ENCODE measurements around the gene ANKRD13B. TPM values are rescaled to one million over a fixed set of nuclear protein-coding genes. Genes with fewer than 3 reads are reported as not detected.

Gene ANKRD13B
- total RNA-seq, 1 experiment from 2014 or later: 45.5 TPM

DNA sequence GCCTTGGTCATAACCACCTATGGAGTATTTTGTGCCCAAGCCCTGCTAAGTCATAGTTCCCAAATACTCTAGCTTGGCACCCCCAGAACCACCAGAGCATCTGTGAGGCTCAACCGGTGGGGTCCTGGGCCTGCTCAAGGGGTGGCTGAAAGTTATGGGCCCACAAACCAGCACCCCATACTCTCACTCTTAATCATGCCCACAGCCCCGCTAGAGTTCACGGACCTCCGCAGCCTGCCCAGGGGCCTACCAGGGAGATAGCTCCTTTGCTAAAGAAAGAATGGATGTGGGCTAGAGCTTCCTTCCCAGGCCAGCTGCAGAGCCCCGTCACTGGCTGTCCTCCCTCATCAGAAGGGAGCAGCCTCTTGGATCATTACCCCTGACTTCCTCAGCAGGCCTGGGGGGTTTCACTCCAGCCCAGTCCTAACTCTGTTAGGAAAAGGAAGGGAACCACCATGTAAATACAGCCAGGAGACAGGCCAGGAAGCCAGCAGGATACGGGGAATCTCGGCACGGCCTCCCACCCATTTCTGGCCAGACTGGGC lies 4.8 kb upstream of the ANKRD13B start:
- TF ChIP-seq RORB (CRISPR knock-in tag; IDR thresholded peaks at IDR 0.05): no peak
- TF ChIP-seq FOXK1 (CRISPR knock-in tag; IDR thresholded peaks at IDR 0.05): no peak
- TF ChIP-seq, protein P1, sequence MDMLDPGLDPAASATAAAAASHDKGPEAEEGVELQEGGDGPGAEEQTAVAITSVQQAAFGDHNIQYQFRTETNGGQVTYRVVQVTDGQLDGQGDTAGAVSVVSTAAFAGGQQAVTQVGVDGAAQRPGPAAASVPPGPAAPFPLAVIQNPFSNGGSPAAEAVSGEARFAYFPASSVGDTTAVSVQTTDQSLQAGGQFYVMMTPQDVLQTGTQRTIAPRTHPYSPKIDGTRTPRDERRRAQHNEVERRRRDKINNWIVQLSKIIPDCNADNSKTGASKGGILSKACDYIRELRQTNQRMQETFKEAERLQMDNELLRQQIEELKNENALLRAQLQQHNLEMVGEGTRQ (CRISPR knock-in tag; IDR thresholded peaks at IDR 0.05): no peak
- TF ChIP-seq NFATC4 (CRISPR knock-in tag; IDR thresholded peaks at IDR 0.05): no peak
- TF ChIP-seq, protein P2, sequence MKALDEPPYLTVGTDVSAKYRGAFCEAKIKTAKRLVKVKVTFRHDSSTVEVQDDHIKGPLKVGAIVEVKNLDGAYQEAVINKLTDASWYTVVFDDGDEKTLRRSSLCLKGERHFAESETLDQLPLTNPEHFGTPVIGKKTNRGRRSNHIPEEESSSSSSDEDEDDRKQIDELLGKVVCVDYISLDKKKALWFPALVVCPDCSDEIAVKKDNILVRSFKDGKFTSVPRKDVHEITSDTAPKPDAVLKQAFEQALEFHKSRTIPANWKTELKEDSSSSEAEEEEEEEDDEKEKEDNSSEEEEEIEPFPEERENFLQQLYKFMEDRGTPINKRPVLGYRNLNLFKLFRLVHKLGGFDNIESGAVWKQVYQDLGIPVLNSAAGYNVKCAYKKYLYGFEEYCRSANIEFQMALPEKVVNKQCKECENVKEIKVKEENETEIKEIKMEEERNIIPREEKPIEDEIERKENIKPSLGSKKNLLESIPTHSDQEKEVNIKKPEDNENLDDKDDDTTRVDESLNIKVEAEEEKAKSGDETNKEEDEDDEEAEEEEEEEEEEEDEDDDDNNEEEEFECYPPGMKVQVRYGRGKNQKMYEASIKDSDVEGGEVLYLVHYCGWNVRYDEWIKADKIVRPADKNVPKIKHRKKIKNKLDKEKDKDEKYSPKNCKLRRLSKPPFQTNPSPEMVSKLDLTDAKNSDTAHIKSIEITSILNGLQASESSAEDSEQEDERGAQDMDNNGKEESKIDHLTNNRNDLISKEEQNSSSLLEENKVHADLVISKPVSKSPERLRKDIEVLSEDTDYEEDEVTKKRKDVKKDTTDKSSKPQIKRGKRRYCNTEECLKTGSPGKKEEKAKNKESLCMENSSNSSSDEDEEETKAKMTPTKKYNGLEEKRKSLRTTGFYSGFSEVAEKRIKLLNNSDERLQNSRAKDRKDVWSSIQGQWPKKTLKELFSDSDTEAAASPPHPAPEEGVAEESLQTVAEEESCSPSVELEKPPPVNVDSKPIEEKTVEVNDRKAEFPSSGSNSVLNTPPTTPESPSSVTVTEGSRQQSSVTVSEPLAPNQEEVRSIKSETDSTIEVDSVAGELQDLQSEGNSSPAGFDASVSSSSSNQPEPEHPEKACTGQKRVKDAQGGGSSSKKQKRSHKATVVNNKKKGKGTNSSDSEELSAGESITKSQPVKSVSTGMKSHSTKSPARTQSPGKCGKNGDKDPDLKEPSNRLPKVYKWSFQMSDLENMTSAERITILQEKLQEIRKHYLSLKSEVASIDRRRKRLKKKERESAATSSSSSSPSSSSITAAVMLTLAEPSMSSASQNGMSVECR (CRISPR knock-in tag; IDR thresholded peaks at IDR 0.05; ENCODE audit: borderline replicate concordance): no peak
- TF ChIP-seq EMX1 (CRISPR knock-in tag; IDR thresholded peaks at IDR 0.05): no peak
- TF ChIP-seq, protein P3, sequence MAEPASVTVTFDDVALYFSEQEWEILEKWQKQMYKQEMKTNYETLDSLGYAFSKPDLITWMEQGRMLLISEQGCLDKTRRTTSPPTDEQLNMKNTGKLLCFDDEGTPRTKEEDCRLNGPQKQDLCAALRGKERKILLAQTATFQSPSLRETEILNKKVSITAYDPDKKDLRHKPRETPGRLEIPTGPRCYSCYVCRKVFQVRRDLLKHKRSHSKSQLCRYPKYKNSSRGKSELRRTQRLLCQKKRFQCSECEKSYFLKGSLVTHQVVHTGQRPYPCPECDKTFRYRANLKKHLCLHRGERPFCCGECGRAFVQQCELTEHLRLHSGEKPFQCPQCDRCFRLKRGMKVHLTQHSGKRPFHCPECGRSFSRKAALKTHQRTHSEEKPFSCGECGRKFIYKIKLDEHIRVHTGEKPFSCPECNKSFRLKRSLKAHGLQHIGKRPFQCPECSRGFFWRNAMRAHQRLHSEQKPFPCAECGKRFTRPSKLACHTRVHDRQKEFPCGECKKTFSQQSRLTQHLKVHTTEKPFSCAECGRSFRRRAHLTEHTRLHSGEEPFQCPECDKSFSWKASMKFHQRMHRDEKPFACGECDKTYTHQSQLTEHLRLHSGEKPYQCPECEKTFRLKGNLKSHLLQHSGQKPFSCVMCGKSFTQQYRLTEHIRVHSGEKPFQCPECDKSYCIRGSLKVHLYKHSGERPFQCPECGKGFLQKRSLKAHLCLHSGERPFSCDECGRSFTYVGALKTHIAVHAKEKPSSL (CRISPR knock-in tag; conservative IDR thresholded peaks at IDR 0.05): no peak
- no peak for TF ChIP-seq GTF2I (CRISPR knock-in tag; conservative IDR thresholded peaks at IDR 0.05)
- TF ChIP-seq, protein P4, sequence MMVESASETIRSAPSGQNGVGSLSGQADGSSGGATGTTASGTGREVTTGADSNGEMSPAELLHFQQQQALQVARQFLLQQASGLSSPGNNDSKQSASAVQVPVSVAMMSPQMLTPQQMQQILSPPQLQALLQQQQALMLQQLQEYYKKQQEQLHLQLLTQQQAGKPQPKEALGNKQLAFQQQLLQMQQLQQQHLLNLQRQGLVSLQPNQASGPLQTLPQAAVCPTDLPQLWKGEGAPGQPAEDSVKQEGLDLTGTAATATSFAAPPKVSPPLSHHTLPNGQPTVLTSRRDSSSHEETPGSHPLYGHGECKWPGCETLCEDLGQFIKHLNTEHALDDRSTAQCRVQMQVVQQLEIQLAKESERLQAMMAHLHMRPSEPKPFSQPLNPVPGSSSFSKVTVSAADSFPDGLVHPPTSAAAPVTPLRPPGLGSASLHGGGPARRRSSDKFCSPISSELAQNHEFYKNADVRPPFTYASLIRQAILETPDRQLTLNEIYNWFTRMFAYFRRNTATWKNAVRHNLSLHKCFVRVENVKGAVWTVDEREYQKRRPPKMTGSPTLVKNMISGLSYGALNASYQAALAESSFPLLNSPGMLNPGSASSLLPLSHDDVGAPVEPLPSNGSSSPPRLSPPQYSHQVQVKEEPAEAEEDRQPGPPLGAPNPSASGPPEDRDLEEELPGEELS (CRISPR knock-in tag; IDR thresholded peaks at IDR 0.05): no peak
- TF ChIP-seq JAZF1 (CRISPR knock-in tag; IDR thresholded peaks at IDR 0.05): no peak
- TF ChIP-seq ZNF396 (CRISPR knock-in tag; IDR thresholded peaks at IDR 0.05; ENCODE audit: borderline replicate concordance): no peak
- peak overlapping the region; percentile 79 for H3K4me3 Mint-ChIP-seq
- no peaks in the 10 kb centered on the region for H3K9me3 Mint-ChIP-seq
- ChIA-PET CTCF (interaction anchor here (0.6 to 1.9 kb wide), 12 partner anchors 9 to 443 kb away, joined by 3 to 25 read pairs (median 4); partner anchors contain the start of genes ABHD15 and TP53I13), POLR2A (no interaction called here)
- DNase-seq (ENCODE audit: low spot score) (no peak), ATAC-seq (no peak)
- peaks cover 7% of the 10 kb centered on the region; the same call in 1 of the 2 replicates for H3K36me3 Mint-ChIP-seq
- H3K27me3 Mint-ChIP-seq (ENCODE audit: low read depth): peaks cover 4% of the 10 kb centered on the region; the same call in 1 of the 2 replicates
- no peak overlapping the region for H3K27ac Mint-ChIP-seq
- H3K4me1 Mint-ChIP-seq: peaks cover 57% of the 10 kb centered on the region

DNA sequence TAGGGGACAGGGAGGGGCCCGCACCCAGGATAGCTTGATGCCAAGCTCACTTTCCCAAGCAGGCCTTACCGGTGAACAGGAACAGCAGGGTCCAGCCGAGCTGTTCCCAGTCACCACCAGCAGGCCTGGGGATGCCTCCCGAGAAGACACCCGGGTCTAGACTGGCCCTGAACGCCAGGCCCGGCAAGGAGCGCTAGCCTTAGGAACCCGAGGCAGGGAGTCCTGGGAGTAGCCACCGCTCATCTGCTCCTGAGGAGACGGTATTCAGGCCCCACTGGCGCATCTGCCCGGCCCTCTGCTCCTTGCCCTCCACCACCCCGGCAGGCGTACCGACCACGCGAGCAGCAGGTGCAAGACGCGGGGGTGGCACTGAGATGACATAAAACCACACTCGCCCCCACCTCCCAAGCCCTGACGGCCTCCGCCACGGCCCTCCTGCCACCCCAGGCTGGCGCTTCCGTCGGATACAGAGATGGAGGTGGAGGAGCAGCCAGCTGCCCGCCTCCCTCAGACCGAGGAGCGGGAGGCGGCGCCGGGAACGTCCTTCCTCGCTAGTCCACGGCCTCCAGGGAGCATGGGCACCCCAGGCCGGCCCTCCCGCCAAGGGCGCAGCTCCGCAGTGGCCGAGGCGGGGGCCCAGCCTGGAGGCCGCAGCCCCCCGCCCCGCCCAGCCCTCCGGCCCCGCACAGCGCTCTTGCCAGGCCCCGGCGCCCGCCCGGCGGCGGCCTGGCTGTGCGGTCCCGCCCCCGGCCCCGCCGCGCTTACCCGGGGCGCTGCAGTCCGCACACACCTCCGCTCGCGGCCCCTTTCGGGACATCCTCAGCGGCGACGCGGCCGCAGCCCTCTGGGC lies 4.1 kb upstream of the ANKRD13B start:
- H3K4me1 Mint-ChIP-seq: peaks cover 56% of the 10 kb centered on the region
- H3K9me3 Mint-ChIP-seq: no peaks in the 10 kb centered on the region
- H3K27me3 Mint-ChIP-seq (ENCODE audit: low read depth): peaks cover 4% of the 10 kb centered on the region; the same call in 1 of the 2 replicates
- ChIA-PET POLR2A (no interaction called here), CTCF (interaction anchor here (0.8 to 1.9 kb wide), 11 partner anchors 9 to 443 kb away, joined by 3 to 25 read pairs (median 4); partner anchors contain the start of genes ABHD15 and TP53I13)
- ATAC-seq: no peak
- H3K27ac Mint-ChIP-seq: no peak overlapping the region
- H3K4me3 Mint-ChIP-seq: peak overlapping the region; percentile 79
- no peak for DNase-seq (ENCODE audit: low spot score)
- no peaks in the 10 kb centered on the region for H3K36me3 Mint-ChIP-seq
- TF ChIP-seq FOXK1 (CRISPR knock-in tag; IDR thresholded peaks at IDR 0.05) (0 out of 2 replicates have a peak, but pooled peaks have one; percentile 20), ETV6 (CRISPR knock-in tag; IDR thresholded peaks at IDR 0.05) (0 out of 2 replicates have a peak, but pooled peaks have one; percentile 40), KAT7 (CRISPR knock-in tag; IDR thresholded peaks at IDR 0.05; ENCODE audit: borderline replicate concordance) (no peak), NR2C2 (CRISPR knock-in tag; IDR thresholded peaks at IDR 0.05) (no peak)
- TF ChIP-seq, protein P5, sequence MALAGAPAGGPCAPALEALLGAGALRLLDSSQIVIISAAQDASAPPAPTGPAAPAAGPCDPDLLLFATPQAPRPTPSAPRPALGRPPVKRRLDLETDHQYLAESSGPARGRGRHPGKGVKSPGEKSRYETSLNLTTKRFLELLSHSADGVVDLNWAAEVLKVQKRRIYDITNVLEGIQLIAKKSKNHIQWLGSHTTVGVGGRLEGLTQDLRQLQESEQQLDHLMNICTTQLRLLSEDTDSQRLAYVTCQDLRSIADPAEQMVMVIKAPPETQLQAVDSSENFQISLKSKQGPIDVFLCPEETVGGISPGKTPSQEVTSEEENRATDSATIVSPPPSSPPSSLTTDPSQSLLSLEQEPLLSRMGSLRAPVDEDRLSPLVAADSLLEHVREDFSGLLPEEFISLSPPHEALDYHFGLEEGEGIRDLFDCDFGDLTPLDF (CRISPR knock-in tag; IDR thresholded peaks at IDR 0.05): no peak
- TF ChIP-seq, protein P6, sequence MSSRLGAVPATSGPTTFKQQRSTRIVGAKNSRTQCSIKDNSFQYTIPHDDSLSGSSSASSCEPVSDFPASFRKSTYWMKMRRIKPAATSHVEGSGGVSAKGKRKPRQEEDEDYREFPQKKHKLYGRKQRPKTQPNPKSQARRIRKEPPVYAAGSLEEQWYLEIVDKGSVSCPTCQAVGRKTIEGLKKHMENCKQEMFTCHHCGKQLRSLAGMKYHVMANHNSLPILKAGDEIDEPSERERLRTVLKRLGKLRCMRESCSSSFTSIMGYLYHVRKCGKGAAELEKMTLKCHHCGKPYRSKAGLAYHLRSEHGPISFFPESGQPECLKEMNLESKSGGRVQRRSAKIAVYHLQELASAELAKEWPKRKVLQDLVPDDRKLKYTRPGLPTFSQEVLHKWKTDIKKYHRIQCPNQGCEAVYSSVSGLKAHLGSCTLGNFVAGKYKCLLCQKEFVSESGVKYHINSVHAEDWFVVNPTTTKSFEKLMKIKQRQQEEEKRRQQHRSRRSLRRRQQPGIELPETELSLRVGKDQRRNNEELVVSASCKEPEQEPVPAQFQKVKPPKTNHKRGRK (CRISPR knock-in tag; IDR thresholded peaks at IDR 0.05; ENCODE audit: borderline replicate concordance): no peak
- TF ChIP-seq, protein P7, sequence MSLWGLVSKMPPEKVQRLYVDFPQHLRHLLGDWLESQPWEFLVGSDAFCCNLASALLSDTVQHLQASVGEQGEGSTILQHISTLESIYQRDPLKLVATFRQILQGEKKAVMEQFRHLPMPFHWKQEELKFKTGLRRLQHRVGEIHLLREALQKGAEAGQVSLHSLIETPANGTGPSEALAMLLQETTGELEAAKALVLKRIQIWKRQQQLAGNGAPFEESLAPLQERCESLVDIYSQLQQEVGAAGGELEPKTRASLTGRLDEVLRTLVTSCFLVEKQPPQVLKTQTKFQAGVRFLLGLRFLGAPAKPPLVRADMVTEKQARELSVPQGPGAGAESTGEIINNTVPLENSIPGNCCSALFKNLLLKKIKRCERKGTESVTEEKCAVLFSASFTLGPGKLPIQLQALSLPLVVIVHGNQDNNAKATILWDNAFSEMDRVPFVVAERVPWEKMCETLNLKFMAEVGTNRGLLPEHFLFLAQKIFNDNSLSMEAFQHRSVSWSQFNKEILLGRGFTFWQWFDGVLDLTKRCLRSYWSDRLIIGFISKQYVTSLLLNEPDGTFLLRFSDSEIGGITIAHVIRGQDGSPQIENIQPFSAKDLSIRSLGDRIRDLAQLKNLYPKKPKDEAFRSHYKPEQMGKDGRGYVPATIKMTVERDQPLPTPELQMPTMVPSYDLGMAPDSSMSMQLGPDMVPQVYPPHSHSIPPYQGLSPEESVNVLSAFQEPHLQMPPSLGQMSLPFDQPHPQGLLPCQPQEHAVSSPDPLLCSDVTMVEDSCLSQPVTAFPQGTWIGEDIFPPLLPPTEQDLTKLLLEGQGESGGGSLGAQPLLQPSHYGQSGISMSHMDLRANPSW (CRISPR knock-in tag; conservative IDR thresholded peaks at IDR 0.05; ENCODE audit: low read depth): no peak

Measured in WTC11 (cell line).